ENCODE data around the gene SOS2. TPM values are rescaled to one million over a fixed set of nuclear protein-coding genes. Genes with fewer than 3 reads are reported as not detected.
A peak's percentile ranks its signal among the peaks of the same experiment; 100 is the strongest.

The SOS2 gene
- total RNA-seq, 1 experiment from 2014 or later: 13.9 TPM

DNA sequence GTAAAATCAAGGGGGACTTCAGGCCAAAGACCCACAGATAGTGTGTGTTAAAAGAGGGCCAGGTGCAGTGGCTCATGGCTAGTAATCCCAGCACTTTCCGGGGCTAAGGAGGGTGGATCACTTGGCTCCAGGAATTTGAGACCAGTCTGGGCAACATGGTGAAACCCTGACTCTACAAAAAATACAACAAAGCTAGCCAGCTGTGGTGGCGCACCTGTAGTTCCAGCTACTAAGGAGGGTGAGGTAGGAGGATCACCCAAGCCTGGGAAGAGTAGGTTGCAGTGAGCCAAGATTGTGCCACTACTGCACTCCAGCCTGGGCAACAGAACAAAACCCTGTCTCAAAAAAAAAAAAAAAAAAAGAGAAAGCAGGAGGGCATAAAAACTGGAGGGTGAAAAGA is 123.5 kb downstream of the SOS2 start:
- no peak for TF ChIP-seq CTCF (IDR thresholded peaks at IDR 0.05; ENCODE audit: insufficient read depth in 1 of 2, low read depth in 1 of 2, low read length in 1 of 2, severe bottlenecking in 1 of 2, unreplicated experiment in 1 of 2)
- Histone ChIP-seq H3K4me1 (peaks cover 4% of the 10 kb centered on the region; the same call in 1 of the 2 replicates), H3K27me3 (replicated peaks; ENCODE audit: control insufficient read depth, insufficient read depth, low read length) (no peaks in the 10 kb centered on the region), H3K36me3 (ENCODE audit: control insufficient read depth, insufficient read depth, low read length) (no peaks in the 10 kb centered on the region), H3K9me3 (no peaks in the 10 kb centered on the region), H3K4me3 (ENCODE audit: low read depth, low read length) (no peak overlapping the region)
- ChIA-PET POLR2A (interaction anchor here (1.2 kb wide), 1 partner anchor 245 kb away, joined by 13 read pairs; no protein-coding TSS in a partner anchor), CTCF (interaction anchor here (0.7 to 1.0 kb wide), 2 partner anchors 245 to 247 kb away, joined by 4 to 12 read pairs; no protein-coding TSS in a partner anchor)
- no TSS peak for BruUV-seq (replicated peaks)
- Mint-ChIP-seq H3K9me3 (ENCODE audit: unreplicated experiment) (no peaks in the 10 kb centered on the region), H3K4me1 (ENCODE audit: low read depth, unreplicated experiment) (peaks cover 6% of the 10 kb centered on the region), H3K27ac (ENCODE audit: unreplicated experiment) (no peak overlapping the region), H3K27me3 (ENCODE audit: insufficient read depth, unreplicated experiment) (no peaks in the 10 kb centered on the region), H3K4me3 (ENCODE audit: unreplicated experiment) (no peak overlapping the region), H3K36me3 (ENCODE audit: insufficient read depth, unreplicated experiment) (peaks cover 45% of the 10 kb centered on the region)
- intact Hi-C loops (cut with micrococcal nuclease; ENCODE audit: unreplicated experiment): loop anchor here (10.0 kb wide), 2 partner anchors 213 to 343 kb away; partner anchors contain the start of genes ARF6 and KLHDC2
- no peak for DNase-seq

DNA sequence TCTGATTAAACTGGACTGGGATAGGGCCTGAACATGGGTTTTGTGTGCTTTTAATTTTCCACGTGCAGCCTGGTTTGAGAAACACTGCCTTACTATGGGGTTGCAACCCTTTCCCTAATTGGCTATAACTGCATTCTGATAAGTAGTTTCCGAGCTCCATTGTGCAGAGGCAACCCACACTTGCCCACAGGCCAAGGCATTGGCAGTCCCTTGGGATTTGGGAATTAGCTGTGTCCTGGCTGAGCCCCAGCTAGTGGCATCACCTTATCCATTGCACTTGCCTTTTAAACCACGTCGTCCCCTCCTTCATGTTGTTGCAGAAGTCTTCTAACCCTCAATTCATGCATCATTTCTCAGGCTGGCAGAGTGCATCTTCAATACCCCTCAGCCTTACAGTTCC is 125.2 kb downstream of the SOS2 start:
- no peak overlapping the region for H3K4me3 ChIP-seq (ENCODE audit: low read depth, low read length)
- ChIA-PET CTCF (interaction anchor here (1.3 kb wide), 1 partner anchor 242 kb away, joined by 3 read pairs; no protein-coding TSS in a partner anchor), POLR2A (no interaction called here)
- DNase-seq: no peak
- Mint-ChIP-seq H3K9me3 (ENCODE audit: unreplicated experiment) (no peaks in the 10 kb centered on the region), H3K36me3 (ENCODE audit: insufficient read depth, unreplicated experiment) (peaks cover 28% of the 10 kb centered on the region), H3K27me3 (ENCODE audit: insufficient read depth, unreplicated experiment) (no peaks in the 10 kb centered on the region), H3K4me3 (ENCODE audit: unreplicated experiment) (no peak overlapping the region), H3K27ac (ENCODE audit: unreplicated experiment) (no peak overlapping the region), H3K4me1 (ENCODE audit: low read depth, unreplicated experiment) (peaks cover 6% of the 10 kb centered on the region)
- no peak for TF ChIP-seq CTCF (IDR thresholded peaks at IDR 0.05; ENCODE audit: insufficient read depth in 1 of 2, low read depth in 1 of 2, low read length in 1 of 2, severe bottlenecking in 1 of 2, unreplicated experiment in 1 of 2)
- no peaks in the 10 kb centered on the region for H3K27me3 ChIP-seq (replicated peaks; ENCODE audit: control insufficient read depth, insufficient read depth, low read length)
- H3K4me1 ChIP-seq: peaks cover 21% of the 10 kb centered on the region
- no TSS peak for BruUV-seq (replicated peaks)
- H3K9me3 ChIP-seq: no peaks in the 10 kb centered on the region
- H3K36me3 ChIP-seq (ENCODE audit: control insufficient read depth, insufficient read depth, low read length): no peaks in the 10 kb centered on the region
- intact Hi-C loops (cut with micrococcal nuclease; ENCODE audit: unreplicated experiment): loop anchor here (10.0 kb wide), 2 partner anchors 211 to 341 kb away; partner anchors contain the start of genes ARF6 and KLHDC2

- H3K27me3 Mint-ChIP-seq (ENCODE audit: insufficient read depth, unreplicated experiment): no peaks in the 10 kb centered on the region
- peak overlapping the region; percentile 16 for H3K27ac Mint-ChIP-seq (ENCODE audit: unreplicated experiment)
- intact Hi-C loops (cut with micrococcal nuclease; ENCODE audit: unreplicated experiment): loop anchor here (10.0 kb wide), 2 partner anchors 209 to 339 kb away; partner anchors contain the start of genes ARF6 and KLHDC2
- ChIA-PET POLR2A (no interaction called here), CTCF (no interaction called here)
- H3K4me1 Mint-ChIP-seq (ENCODE audit: low read depth, unreplicated experiment): peaks cover 6% of the 10 kb centered on the region
- H3K9me3 ChIP-seq: no peaks in the 10 kb centered on the region
- H3K36me3 Mint-ChIP-seq (ENCODE audit: insufficient read depth, unreplicated experiment): peaks cover 10% of the 10 kb centered on the region
- no peak overlapping the region for H3K4me3 ChIP-seq (ENCODE audit: low read depth, low read length)
- no peak for TF ChIP-seq CTCF (IDR thresholded peaks at IDR 0.05; ENCODE audit: insufficient read depth in 1 of 2, low read depth in 1 of 2, low read length in 1 of 2, severe bottlenecking in 1 of 2, unreplicated experiment in 1 of 2)
- no peaks in the 10 kb centered on the region for H3K27me3 ChIP-seq (replicated peaks; ENCODE audit: control insufficient read depth, insufficient read depth, low read length)
- no peaks in the 10 kb centered on the region for H3K9me3 Mint-ChIP-seq (ENCODE audit: unreplicated experiment)
- H3K36me3 ChIP-seq (ENCODE audit: control insufficient read depth, insufficient read depth, low read length): no peaks in the 10 kb centered on the region
- H3K4me3 Mint-ChIP-seq (ENCODE audit: unreplicated experiment): no peak overlapping the region
- peaks cover 28% of the 10 kb centered on the region for H3K4me1 ChIP-seq
- BruUV-seq (replicated peaks): no TSS peak
- no peak for DNase-seq
Observed at GRCh38 chr14:50103558-50103957, 127.8 kb downstream of the SOS2 start.

Data from Caco-2 (cell line).